ENCODE measurements around the gene IGFBP2. TPM values are rescaled to one million over a fixed set of nuclear protein-coding genes. Genes with fewer than 3 reads are reported as not detected.

The IGFBP2 gene
- total and polyA plus RNA-seq, 2 experiments from 2014 or later: 177 to 364 TPM

DNA sequence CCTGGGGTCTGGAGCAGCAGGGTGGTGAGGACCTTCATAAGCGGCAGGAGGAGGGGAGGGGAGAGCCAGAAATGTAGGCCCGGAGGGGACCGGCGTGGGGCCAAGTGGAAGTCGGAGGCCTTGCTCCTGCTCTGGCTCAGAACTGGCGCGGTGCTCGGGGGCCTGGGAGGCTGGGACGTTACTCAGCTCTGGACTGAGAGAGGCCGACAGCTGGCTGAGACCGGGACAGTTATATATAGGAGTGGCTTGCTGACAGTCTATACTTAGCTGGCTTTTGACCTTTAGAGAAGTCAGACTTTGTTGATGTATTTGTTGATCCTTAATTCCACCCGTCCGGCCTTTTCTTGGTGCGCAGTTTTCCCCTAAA lies 46.4 kb downstream of the IGFBP2 start:
- H3K4me3 Mint-ChIP-seq: no peak overlapping the region
- Histone ChIP-seq H3K36me3 (ENCODE audit: insufficient read depth) (no peaks in the 10 kb centered on the region), H3K27ac (ENCODE audit: low read depth) (no peak overlapping the region), H3F3A (replicated peaks; ENCODE audit: low read depth) (no peaks in the 10 kb centered on the region), H2AFZ (no peak overlapping the region), H3K27me3 (ENCODE audit: insufficient read depth) (no peaks in the 10 kb centered on the region), H3K4me3 (no peak overlapping the region), H3K4me2 (no peak overlapping the region), H3K4me1 (ENCODE audit: insufficient read depth) (peaks cover 3% of the 10 kb centered on the region; the same call in 1 of the 2 replicates), H3K79me2 (replicated peaks; ENCODE audit: insufficient read depth) (no peaks in the 10 kb centered on the region), H3K9me2 (ENCODE audit: insufficient read depth) (no peaks in the 10 kb centered on the region), H4K20me1 (replicated peaks; ENCODE audit: insufficient read depth) (no peaks in the 10 kb centered on the region)
- no peak for ATAC-seq
- H3K27me3 Mint-ChIP-seq (ENCODE audit: insufficient read depth, low read depth, poor library complexity): peaks cover 17% of the 10 kb centered on the region
- TF ChIP-seq, protein P1, sequence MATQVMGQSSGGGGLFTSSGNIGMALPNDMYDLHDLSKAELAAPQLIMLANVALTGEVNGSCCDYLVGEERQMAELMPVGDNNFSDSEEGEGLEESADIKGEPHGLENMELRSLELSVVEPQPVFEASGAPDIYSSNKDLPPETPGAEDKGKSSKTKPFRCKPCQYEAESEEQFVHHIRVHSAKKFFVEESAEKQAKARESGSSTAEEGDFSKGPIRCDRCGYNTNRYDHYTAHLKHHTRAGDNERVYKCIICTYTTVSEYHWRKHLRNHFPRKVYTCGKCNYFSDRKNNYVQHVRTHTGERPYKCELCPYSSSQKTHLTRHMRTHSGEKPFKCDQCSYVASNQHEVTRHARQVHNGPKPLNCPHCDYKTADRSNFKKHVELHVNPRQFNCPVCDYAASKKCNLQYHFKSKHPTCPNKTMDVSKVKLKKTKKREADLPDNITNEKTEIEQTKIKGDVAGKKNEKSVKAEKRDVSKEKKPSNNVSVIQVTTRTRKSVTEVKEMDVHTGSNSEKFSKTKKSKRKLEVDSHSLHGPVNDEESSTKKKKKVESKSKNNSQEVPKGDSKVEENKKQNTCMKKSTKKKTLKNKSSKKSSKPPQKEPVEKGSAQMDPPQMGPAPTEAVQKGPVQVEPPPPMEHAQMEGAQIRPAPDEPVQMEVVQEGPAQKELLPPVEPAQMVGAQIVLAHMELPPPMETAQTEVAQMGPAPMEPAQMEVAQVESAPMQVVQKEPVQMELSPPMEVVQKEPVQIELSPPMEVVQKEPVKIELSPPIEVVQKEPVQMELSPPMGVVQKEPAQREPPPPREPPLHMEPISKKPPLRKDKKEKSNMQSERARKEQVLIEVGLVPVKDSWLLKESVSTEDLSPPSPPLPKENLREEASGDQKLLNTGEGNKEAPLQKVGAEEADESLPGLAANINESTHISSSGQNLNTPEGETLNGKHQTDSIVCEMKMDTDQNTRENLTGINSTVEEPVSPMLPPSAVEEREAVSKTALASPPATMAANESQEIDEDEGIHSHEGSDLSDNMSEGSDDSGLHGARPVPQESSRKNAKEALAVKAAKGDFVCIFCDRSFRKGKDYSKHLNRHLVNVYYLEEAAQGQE (IDR thresholded peaks at IDR 0.05; ENCODE audit: unreplicated experiment): no peak
- TF ChIP-seq STAT1 (IDR thresholded peaks at IDR 0.05; ENCODE audit: unreplicated experiment) (no peak), NANOG (IDR thresholded peaks at IDR 0.05; ENCODE audit: borderline replicate concordance) (no peak), JUNB (IDR thresholded peaks at IDR 0.05; ENCODE audit: unreplicated experiment) (no peak), ZNF331 (CRISPR knock-in tag; IDR thresholded peaks at IDR 0.05; ENCODE audit: low read depth) (no peak), POLR2AphosphoS5 (IDR thresholded peaks at IDR 0.05; ENCODE audit: low read depth) (no peak), EZH2phosphoT487 (IDR thresholded peaks at IDR 0.05; ENCODE audit: unreplicated experiment) (no peak), ZNF114 (CRISPR knock-in tag; IDR thresholded peaks at IDR 0.05) (no peak)
- TF ChIP-seq, protein P2, sequence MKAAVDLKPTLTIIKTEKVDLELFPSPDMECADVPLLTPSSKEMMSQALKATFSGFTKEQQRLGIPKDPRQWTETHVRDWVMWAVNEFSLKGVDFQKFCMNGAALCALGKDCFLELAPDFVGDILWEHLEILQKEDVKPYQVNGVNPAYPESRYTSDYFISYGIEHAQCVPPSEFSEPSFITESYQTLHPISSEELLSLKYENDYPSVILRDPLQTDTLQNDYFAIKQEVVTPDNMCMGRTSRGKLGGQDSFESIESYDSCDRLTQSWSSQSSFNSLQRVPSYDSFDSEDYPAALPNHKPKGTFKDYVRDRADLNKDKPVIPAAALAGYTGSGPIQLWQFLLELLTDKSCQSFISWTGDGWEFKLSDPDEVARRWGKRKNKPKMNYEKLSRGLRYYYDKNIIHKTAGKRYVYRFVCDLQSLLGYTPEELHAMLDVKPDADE (IDR thresholded peaks at IDR 0.05): no peak
- TF ChIP-seq, protein P3, sequence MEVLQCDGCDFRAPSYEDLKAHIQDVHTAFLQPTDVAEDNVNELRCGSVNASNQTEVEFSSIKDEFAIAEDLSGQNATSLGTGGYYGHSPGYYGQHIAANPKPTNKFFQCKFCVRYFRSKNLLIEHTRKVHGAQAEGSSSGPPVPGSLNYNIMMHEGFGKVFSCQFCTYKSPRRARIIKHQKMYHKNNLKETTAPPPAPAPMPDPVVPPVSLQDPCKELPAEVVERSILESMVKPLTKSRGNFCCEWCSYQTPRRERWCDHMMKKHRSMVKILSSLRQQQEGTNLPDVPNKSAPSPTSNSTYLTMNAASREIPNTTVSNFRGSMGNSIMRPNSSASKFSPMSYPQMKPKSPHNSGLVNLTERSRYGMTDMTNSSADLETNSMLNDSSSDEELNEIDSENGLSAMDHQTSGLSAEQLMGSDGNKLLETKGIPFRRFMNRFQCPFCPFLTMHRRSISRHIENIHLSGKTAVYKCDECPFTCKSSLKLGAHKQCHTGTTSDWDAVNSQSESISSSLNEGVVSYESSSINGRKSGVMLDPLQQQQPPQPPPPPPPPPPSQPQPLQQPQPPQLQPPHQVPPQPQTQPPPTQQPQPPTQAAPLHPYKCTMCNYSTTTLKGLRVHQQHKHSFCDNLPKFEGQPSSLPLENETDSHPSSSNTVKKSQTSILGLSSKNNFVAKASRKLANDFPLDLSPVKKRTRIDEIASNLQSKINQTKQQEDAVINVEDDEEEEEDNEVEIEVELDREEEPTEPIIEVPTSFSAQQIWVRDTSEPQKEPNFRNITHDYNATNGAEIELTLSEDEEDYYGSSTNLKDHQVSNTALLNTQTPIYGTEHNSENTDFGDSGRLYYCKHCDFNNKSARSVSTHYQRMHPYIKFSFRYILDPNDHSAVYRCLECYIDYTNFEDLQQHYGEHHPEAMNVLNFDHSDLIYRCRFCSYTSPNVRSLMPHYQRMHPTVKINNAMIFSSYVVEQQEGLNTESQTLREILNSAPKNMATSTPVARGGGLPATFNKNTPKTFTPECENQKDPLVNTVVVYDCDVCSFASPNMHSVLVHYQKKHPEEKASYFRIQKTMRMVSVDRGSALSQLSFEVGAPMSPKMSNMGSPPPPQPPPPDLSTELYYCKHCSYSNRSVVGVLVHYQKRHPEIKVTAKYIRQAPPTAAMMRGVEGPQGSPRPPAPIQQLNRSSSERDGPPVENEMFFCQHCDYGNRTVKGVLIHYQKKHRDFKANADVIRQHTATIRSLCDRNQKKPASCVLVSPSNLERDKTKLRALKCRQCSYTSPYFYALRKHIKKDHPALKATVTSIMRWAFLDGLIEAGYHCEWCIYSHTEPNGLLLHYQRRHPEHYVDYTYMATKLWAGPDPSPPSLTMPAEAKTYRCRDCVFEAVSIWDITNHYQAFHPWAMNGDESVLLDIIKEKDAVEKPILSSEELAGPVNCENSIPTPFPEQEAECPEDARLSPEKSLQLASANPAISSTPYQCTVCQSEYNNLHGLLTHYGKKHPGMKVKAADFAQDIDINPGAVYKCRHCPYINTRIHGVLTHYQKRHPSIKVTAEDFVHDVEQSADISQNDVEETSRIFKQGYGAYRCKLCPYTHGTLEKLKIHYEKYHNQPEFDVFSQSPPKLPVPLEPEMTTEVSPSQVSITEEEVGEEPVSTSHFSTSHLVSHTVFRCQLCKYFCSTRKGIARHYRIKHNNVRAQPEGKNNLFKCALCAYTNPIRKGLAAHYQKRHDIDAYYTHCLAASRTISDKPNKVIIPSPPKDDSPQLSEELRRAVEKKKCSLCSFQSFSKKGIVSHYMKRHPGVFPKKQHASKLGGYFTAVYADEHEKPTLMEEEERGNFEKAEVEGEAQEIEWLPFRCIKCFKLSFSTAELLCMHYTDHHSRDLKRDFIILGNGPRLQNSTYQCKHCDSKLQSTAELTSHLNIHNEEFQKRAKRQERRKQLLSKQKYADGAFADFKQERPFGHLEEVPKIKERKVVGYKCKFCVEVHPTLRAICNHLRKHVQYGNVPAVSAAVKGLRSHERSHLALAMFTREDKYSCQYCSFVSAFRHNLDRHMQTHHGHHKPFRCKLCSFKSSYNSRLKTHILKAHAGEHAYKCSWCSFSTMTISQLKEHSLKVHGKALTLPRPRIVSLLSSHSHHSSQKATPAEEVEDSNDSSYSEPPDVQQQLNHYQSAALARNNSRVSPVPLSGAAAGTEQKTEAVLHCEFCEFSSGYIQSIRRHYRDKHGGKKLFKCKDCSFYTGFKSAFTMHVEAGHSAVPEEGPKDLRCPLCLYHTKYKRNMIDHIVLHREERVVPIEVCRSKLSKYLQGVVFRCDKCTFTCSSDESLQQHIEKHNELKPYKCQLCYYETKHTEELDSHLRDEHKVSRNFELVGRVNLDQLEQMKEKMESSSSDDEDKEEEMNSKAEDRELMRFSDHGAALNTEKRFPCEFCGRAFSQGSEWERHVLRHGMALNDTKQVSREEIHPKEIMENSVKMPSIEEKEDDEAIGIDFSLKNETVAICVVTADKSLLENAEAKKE (CRISPR knock-in tag; IDR thresholded peaks at IDR 0.05): no peak
- TF ChIP-seq, protein P4, sequence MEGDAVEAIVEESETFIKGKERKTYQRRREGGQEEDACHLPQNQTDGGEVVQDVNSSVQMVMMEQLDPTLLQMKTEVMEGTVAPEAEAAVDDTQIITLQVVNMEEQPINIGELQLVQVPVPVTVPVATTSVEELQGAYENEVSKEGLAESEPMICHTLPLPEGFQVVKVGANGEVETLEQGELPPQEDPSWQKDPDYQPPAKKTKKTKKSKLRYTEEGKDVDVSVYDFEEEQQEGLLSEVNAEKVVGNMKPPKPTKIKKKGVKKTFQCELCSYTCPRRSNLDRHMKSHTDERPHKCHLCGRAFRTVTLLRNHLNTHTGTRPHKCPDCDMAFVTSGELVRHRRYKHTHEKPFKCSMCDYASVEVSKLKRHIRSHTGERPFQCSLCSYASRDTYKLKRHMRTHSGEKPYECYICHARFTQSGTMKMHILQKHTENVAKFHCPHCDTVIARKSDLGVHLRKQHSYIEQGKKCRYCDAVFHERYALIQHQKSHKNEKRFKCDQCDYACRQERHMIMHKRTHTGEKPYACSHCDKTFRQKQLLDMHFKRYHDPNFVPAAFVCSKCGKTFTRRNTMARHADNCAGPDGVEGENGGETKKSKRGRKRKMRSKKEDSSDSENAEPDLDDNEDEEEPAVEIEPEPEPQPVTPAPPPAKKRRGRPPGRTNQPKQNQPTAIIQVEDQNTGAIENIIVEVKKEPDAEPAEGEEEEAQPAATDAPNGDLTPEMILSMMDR (conservative IDR thresholded peaks at IDR 0.05; ENCODE audit: low read depth in 2 of 2): no peak
- no peak overlapping the region for H3K27ac Mint-ChIP-seq
- no peak for DNase-seq (ENCODE audit: low spot score)
- H3K9me3 Mint-ChIP-seq: no peaks in the 10 kb centered on the region
- no peaks in the 10 kb centered on the region for H3K36me3 Mint-ChIP-seq (ENCODE audit: low read depth)
- H3K4me1 Mint-ChIP-seq: peaks cover 30% of the 10 kb centered on the region
